ENCODE data around the gene FLT4.

Gene FLT4

GRCh38 chr5:180627386-180628120 lies 21.8 kb downstream of the FLT4 start:
- H3K36me3 Mint-ChIP-seq (ENCODE audit: low read depth), result no peaks in the 10 kb centered on the region
- no peak overlapping the region for H3K4me3 Mint-ChIP-seq
- peaks cover 4% of the 10 kb centered on the region for H3K4me1 Mint-ChIP-seq
- no peaks in the 10 kb centered on the region for H3K9me3 Mint-ChIP-seq
- no peak for TF ChIP-seq CTCF (IDR thresholded peaks at IDR 0.05; ENCODE audit: unreplicated experiment in 3 of 3)
- no peak overlapping the region for H3K27ac Mint-ChIP-seq
- peaks cover 8% of the 10 kb centered on the region for H3K27me3 Mint-ChIP-seq (ENCODE audit: low read depth)

GRCh38 chr5:180626661-180627385 lies 22.6 kb downstream of the FLT4 start:
- no peak for TF ChIP-seq CTCF (IDR thresholded peaks at IDR 0.05; ENCODE audit: unreplicated experiment in 3 of 3)
- Mint-ChIP-seq H3K36me3 (ENCODE audit: low read depth) (no peaks in the 10 kb centered on the region), H3K4me3 (no peak overlapping the region), H3K27ac (no peak overlapping the region), H3K4me1 (no peaks in the 10 kb centered on the region), H3K27me3 (ENCODE audit: low read depth) (peaks cover 13% of the 10 kb centered on the region), H3K9me3 (no peaks in the 10 kb centered on the region)

- Mint-ChIP-seq H3K4me3 (no peak overlapping the region), H3K4me1 (no peaks in the 10 kb centered on the region), H3K36me3 (ENCODE audit: low read depth) (no peaks in the 10 kb centered on the region), H3K27ac (no peak overlapping the region), H3K9me3 (no peaks in the 10 kb centered on the region), H3K27me3 (ENCODE audit: low read depth) (peaks cover 16% of the 10 kb centered on the region)
- TF ChIP-seq CTCF (IDR thresholded peaks at IDR 0.05; ENCODE audit: unreplicated experiment in 3 of 3), result no peak
Measured at GRCh38 chr5:180625791-180626660, 23.4 kb downstream of the FLT4 start.

- Mint-ChIP-seq H3K4me1 (no peaks in the 10 kb centered on the region), H3K27ac (no peak overlapping the region), H3K9me3 (no peaks in the 10 kb centered on the region), H3K36me3 (ENCODE audit: low read depth) (no peaks in the 10 kb centered on the region), H3K27me3 (ENCODE audit: low read depth) (peaks cover 23% of the 10 kb centered on the region), H3K4me3 (no peak overlapping the region)
- TF ChIP-seq CTCF (IDR thresholded peaks at IDR 0.05; ENCODE audit: unreplicated experiment in 3 of 3), result no peak
Measured at GRCh38 chr5:180625125-180625790, 24.1 kb downstream of the FLT4 start.

GRCh38 chr5:180624587-180624986 lies 24.8 kb downstream of the FLT4 start:
- H3K36me3 Mint-ChIP-seq (ENCODE audit: low read depth), result no peaks in the 10 kb centered on the region
- H3K27ac Mint-ChIP-seq, result no peak overlapping the region
- H3K4me1 Mint-ChIP-seq, result no peaks in the 10 kb centered on the region
- H3K4me3 Mint-ChIP-seq, result no peak overlapping the region
- no peak for TF ChIP-seq CTCF (IDR thresholded peaks at IDR 0.05; ENCODE audit: unreplicated experiment in 3 of 3)
- H3K9me3 Mint-ChIP-seq, result no peaks in the 10 kb centered on the region
- H3K27me3 Mint-ChIP-seq (ENCODE audit: low read depth), result peaks cover 25% of the 10 kb centered on the region
